ENCODE results near the gene SYTL3.

SYTL3 gene

DNA sequence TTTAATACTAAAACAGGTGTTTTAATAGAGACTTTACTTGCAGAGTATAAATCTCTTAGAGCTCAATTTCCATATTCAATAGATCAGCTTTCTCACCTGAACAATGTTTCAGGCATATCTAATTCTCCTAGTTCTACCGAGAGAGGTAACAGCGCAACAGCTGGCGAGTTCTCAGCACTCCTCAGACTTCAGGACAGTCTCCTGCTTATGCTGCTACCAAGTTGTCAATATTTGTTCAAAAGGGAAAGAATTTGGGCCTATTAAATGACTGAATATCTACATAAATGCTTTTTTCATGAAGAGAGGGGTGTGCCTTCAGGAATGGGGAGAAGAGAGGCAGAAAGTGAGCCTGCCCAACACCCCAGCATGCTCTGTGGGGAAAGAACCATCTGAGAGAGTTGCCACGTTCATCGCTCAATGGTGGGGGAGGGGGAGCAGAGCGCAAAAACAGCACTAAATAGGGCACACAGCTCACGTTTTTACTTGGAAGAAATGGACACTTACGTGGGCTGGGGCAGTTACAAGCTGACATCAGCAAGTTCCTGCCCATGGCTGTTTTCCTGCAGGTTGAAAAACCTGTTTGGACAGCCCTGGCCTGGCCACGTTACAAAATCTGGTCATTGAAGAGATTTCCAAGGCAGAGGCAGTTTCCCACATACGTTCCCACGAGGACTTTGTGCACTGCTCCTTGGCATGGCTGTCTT, 131.3 kb downstream of the SYTL3 start:
- TF ChIP-seq, protein P1, sequence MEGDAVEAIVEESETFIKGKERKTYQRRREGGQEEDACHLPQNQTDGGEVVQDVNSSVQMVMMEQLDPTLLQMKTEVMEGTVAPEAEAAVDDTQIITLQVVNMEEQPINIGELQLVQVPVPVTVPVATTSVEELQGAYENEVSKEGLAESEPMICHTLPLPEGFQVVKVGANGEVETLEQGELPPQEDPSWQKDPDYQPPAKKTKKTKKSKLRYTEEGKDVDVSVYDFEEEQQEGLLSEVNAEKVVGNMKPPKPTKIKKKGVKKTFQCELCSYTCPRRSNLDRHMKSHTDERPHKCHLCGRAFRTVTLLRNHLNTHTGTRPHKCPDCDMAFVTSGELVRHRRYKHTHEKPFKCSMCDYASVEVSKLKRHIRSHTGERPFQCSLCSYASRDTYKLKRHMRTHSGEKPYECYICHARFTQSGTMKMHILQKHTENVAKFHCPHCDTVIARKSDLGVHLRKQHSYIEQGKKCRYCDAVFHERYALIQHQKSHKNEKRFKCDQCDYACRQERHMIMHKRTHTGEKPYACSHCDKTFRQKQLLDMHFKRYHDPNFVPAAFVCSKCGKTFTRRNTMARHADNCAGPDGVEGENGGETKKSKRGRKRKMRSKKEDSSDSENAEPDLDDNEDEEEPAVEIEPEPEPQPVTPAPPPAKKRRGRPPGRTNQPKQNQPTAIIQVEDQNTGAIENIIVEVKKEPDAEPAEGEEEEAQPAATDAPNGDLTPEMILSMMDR (IDR thresholded peaks at IDR 0.05), result no peak
- no peak overlapping the region for H3K27ac ChIP-seq
- no peak overlapping the region for H3K4me3 ChIP-seq
- DNase-seq (ENCODE audit: low spot score), result no peak

DNA sequence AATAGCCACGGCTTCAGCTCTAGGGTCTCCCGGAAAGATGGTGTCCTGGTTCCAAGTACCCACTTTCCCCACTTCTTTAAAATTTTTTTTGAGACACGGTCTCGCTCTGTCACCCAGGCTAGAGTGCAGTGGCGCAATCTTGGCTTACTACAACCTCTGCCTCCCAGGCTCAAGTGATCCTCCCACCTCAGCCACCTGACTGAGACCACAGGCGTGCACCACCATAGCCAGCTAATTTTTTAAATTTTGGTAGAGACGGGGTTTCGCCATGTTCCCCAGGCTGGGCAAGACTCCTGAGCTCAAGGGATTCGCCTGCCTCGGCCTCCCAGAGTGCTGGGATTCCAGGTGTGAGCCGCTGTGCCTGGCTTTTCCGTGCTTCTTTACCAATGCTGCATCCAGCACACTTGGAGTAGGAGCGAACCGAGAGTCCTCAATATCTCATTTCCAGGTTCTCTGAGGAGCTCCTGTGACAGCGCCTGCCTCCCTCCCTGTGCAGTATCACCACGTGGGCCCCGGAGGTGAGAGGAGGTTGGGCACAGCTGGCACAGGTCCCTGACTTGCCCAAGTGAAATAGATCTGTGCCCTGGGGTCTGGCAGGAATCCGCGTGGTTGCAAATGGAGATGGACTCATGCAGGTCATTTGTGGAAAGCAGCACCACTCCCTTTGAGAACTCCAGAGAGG, 132.0 kb downstream of the SYTL3 start:
- TF ChIP-seq, protein P1 (IDR thresholded peaks at IDR 0.05), result no peak
- no peak for DNase-seq (ENCODE audit: low spot score)
- H3K4me3 ChIP-seq, result no peak overlapping the region
- H3K27ac ChIP-seq, result no peak overlapping the region

DNA sequence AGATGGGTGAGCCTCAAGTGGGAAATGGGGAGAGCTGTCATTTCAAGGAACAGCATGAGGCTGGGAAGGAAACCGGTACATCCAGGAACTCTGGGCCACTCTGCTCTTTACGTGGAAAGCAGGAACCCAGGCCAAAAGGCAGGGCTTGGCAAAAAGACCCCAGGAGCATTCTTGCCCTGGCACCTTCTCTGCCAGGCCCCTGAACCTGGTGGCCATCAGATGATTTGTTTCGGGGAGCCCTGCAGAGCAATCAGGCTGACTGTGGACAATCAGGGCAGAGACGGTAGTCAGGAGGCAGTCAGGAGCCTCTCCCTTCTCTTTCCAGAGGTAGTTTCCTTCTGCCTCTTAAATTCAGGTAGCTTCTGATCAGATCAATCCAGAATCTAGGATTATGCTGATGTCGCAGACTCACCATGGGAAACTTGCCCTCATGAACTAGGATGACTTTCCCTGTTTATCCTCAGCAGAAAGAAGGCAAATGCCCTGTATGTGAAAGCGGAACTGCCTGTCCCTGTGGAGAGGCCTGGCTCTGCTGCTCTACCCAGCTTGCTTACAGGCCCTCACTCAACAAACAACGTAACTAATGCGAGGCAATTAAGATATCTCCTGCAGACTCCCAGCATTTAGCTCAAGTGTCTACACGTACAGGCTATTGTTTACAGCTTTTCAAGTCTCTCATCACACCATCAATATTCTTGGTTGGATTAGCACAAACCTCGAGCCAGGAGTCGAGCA, 132.7 kb downstream of the SYTL3 start:
- Histone ChIP-seq H3K4me3 (no peak overlapping the region), H3K27ac (no peak overlapping the region)
- TF ChIP-seq, protein P1 (IDR thresholded peaks at IDR 0.05), result no peak
- no peak for DNase-seq (ENCODE audit: low spot score)

DNA sequence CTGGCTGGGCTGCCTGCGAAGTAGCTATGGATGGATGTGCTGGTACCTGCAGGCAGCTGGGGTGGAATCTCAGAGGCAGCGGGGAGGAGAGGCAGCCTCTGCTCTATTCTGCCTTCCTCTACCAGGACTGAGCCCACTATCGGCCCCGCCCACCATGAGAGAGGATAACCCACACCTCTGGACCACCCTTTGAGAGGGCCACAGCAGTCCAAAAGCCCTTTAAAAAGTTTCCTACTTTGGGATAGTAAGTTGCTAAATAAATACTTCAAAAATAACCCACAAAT, 133.3 kb downstream of the SYTL3 start:
- Histone ChIP-seq H3K4me3 (no peak overlapping the region), H3K27ac (no peak overlapping the region)
- no peak for DNase-seq (ENCODE audit: low spot score)
- TF ChIP-seq, protein P1 (IDR thresholded peaks at IDR 0.05), result no peak

DNA sequence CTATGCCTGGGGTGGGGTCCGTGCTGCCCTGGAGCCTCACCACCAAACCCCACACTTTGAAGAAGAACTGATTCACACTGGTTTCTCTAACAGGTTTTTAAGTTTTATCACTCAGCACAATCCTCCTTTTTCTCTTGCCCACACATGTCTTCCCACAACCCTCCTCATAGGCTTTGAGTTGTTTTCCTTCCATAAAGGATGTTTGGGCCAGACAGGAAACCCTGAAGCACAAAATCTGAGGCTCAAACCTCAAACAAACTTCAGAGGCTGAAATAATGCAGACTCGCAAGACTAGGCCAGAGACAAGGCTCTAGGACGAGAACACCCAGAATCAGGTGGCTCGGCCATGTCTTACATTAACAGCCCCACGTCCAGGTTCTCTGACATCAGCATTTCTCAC, 134.0 kb downstream of the SYTL3 start:
- H3K27ac ChIP-seq, result no peak overlapping the region
- no peak overlapping the region for H3K4me3 ChIP-seq
- DNase-seq (ENCODE audit: low spot score), result no peak
- TF ChIP-seq, protein P1 (IDR thresholded peaks at IDR 0.05), result no peak

DNA sequence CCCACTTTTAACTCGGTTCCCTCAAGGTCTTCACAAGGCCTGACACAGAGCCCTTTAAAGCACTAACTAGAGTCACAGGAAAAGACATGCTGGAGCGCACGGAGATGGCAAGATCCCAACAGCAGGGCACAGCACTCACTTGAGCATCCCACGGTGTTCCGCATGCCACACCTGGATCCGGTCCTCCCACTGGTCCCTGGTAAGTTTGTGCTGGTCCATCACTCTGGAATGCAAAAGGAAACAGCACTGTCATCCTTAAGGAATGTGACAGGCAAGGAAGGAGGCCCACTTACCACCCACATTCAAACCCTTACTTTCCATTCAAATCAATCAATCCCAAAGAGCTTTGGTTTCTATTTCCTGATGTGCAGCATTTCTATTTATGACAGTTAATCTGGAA, 134.7 kb downstream of the SYTL3 start:
- H3K4me3 ChIP-seq, result no peak overlapping the region
- no peak overlapping the region for H3K27ac ChIP-seq
- TF ChIP-seq, protein P1 (IDR thresholded peaks at IDR 0.05), result no peak
- DNase-seq (ENCODE audit: low spot score), result no peak

Measured in coronary artery (tissue), 2 donors.